ENCODE results near the gene MRPL49. TPM values are rescaled to one million over a fixed set of nuclear protein-coding genes. Genes with fewer than 3 reads are reported as not detected.
"Not testable (repeated sequence)": the region's sequence is repeated elsewhere in the genome, so short reads cannot be mapped to it uniquely, and the experiment has no call there.

The MRPL49 gene
- total and polyA plus RNA-seq, 2 donors (not counting 1 experiment from before 2014, with no cell fraction given), result 39.6 to 48.5 TPM

- H3K4me1 ChIP-seq (ENCODE audit: control insufficient read depth in 2 of 2, insufficient read depth in 2 of 2, low read length in 2 of 2), result peaks cover 8 to 13% of the 10 kb centered on the region in 2 donors
- no peaks in the 10 kb centered on the region for H3K36me3 ChIP-seq (replicated peaks in 1 of 2; ENCODE audit: control extremely low read depth in 1 of 2, control insufficient read depth in 1 of 2, extremely low read depth in 1 of 2, insufficient read depth in 2 of 2, low read length in 1 of 2)
- H3K27ac ChIP-seq (ENCODE audit: low read length in 2 of 2), result no peak overlapping the region
- CTCF ChIA-PET, result interaction anchor here (1.3 kb wide), 1 partner anchor 11 kb away, joined by 3 read pairs; no protein-coding TSS in a partner anchor
- H3K9me3 ChIP-seq (ENCODE audit: control extremely low read depth in 1 of 3, control insufficient read depth in 2 of 3, insufficient read depth in 1 of 3, low read length in 2 of 3), result no peaks in the 10 kb centered on the region
- intact Hi-C loops (cut with micrococcal nuclease), result no loop called here
- no peak for TF ChIP-seq EZH2 (IDR thresholded peaks at IDR 0.05; ENCODE audit: borderline replicate concordance, insufficient read depth, low read depth, low read length, poor library complexity, severe bottlenecking)
- TF ChIP-seq, protein P1, sequence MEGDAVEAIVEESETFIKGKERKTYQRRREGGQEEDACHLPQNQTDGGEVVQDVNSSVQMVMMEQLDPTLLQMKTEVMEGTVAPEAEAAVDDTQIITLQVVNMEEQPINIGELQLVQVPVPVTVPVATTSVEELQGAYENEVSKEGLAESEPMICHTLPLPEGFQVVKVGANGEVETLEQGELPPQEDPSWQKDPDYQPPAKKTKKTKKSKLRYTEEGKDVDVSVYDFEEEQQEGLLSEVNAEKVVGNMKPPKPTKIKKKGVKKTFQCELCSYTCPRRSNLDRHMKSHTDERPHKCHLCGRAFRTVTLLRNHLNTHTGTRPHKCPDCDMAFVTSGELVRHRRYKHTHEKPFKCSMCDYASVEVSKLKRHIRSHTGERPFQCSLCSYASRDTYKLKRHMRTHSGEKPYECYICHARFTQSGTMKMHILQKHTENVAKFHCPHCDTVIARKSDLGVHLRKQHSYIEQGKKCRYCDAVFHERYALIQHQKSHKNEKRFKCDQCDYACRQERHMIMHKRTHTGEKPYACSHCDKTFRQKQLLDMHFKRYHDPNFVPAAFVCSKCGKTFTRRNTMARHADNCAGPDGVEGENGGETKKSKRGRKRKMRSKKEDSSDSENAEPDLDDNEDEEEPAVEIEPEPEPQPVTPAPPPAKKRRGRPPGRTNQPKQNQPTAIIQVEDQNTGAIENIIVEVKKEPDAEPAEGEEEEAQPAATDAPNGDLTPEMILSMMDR (IDR thresholded peaks at IDR 0.05), result no peak
- DNase-seq, result no peak
- peaks cover 14% of the 10 kb centered on the region for H3K4me1 Mint-ChIP-seq
- H3K4me2 ChIP-seq (replicated peaks; ENCODE audit: low read depth, low read length, poor library complexity, severe bottlenecking), result no peak overlapping the region
- H3K27ac Mint-ChIP-seq, result no peak overlapping the region
- WGBS (ENCODE audit: insufficient coverage), result 87% methylated on average over 6 of the region's 10 CpGs
- no peak overlapping the region for H2AFZ ChIP-seq (ENCODE audit: insufficient read depth, low read depth, low read length, poor library complexity, severe bottlenecking)
- H4K20me1 ChIP-seq (ENCODE audit: control insufficient read depth, insufficient read depth, low read length, poor library complexity, severe bottlenecking), result no peaks in the 10 kb centered on the region
- no peak overlapping the region for H3K9ac ChIP-seq (ENCODE audit: low read length)
- POLR2A ChIA-PET, result no interaction called here
- no peak overlapping the region for H3K4me3 ChIP-seq (ENCODE audit: control extremely low read depth in 1 of 5, extremely low read depth in 1 of 5, insufficient read depth in 1 of 5, low read depth in 2 of 5, low read length in 4 of 5)
- H3K27me3 ChIP-seq (replicated peaks in 1 of 4; ENCODE audit: control extremely low read depth in 1 of 4, control insufficient read depth in 3 of 4, insufficient read depth in 4 of 4, low read length in 3 of 4), result no peaks in the 10 kb centered on the region
- no peaks in the 10 kb centered on the region for H3K9me3 Mint-ChIP-seq (ENCODE audit: insufficient read depth)
- no peaks in the 10 kb centered on the region for H3K27me3 Mint-ChIP-seq
- peaks cover 9% of the 10 kb centered on the region for H3K79me2 ChIP-seq (ENCODE audit: control insufficient read depth, insufficient read depth, low read length)
- H3K4me3 Mint-ChIP-seq, result no peak overlapping the region
- no peak for ATAC-seq (ENCODE audit: low read depth)
Observed at GRCh38 chr11:65172600-65172999, 50.5 kb downstream of the MRPL49 start.

- ChIA-PET CTCF (interaction anchor here (0.7 to 1.4 kb wide), 2 partner anchors 44 to 64 kb away, joined by 3 to 7 read pairs; no protein-coding TSS in a partner anchor), POLR2A (interaction anchor here (1.0 kb wide), 1 partner anchor 29 kb away, joined by 9 read pairs; no protein-coding TSS in a partner anchor)
- DNase-seq; H3K4me1 ChIP-seq (ENCODE audit: control insufficient read depth in 2 of 2, insufficient read depth in 2 of 2, low read length in 2 of 2); H3K4me1 Mint-ChIP-seq; H2AFZ ChIP-seq (ENCODE audit: insufficient read depth, low read depth, low read length, poor library complexity, severe bottlenecking); H3K36me3 ChIP-seq (replicated peaks in 1 of 2; ENCODE audit: control extremely low read depth in 1 of 2, control insufficient read depth in 1 of 2, extremely low read depth in 1 of 2, insufficient read depth in 2 of 2, low read length in 1 of 2); H3K4me3 Mint-ChIP-seq; H4K20me1 ChIP-seq (ENCODE audit: control insufficient read depth, insufficient read depth, low read length, poor library complexity, severe bottlenecking); ATAC-seq (ENCODE audit: low read depth); H3K27me3 ChIP-seq (replicated peaks in 1 of 4; ENCODE audit: control extremely low read depth in 1 of 4, control insufficient read depth in 3 of 4, insufficient read depth in 4 of 4, low read length in 3 of 4); intact Hi-C loops (cut with micrococcal nuclease); H3K9me3 Mint-ChIP-seq (ENCODE audit: insufficient read depth); H3K27ac Mint-ChIP-seq; H3K27ac ChIP-seq (ENCODE audit: low read length in 2 of 2); H3K9ac ChIP-seq (ENCODE audit: low read length); H3K4me2 ChIP-seq (replicated peaks; ENCODE audit: low read depth, low read length, poor library complexity, severe bottlenecking); H3K4me3 ChIP-seq (ENCODE audit: control extremely low read depth in 1 of 5, extremely low read depth in 1 of 5, insufficient read depth in 1 of 5, low read depth in 2 of 5, low read length in 4 of 5); H3K9me3 ChIP-seq (ENCODE audit: control extremely low read depth in 1 of 3, control insufficient read depth in 2 of 3, insufficient read depth in 1 of 3, low read length in 2 of 3); H3K27me3 Mint-ChIP-seq: not testable (repeated sequence)
- H3K79me2 ChIP-seq (ENCODE audit: control insufficient read depth, insufficient read depth, low read length), result peaks cover 16% of the 10 kb centered on the region
- 62% methylated on average over 1 of the region's 2 CpGs for WGBS (ENCODE audit: insufficient coverage)
Observed at GRCh38 chr11:65174571-65175010, 52.5 kb downstream of the MRPL49 start.

Small RNA genes lying within 50 kb of the gene (small RNA-seq; reads per million reads assigned to genes)
- gene HIGD1AP10 (ENCODE audit: insufficient read length, low read depth, low replicate concordance) (not detected), gene PDCL2P2 (ENCODE audit: insufficient read length, low read depth, low replicate concordance) (not detected), gene RNU2-23P (ENCODE audit: insufficient read length, low read depth, low replicate concordance) (0.57 reads per million)

Other genes starting within 250 kb of the MRPL49 start
- gene EHD1, start 243.7 kb upstream of the MRPL49 start, total RNA-seq, result 249 and 280 TPM in 2 replicates
- 208 and 223 TPM in 2 replicates for gene EHD1, start 243.7 kb upstream of the MRPL49 start, polyA plus RNA-seq
- 38.6 and 43.4 TPM in 2 replicates for gene ATG2A, start 205.1 kb upstream of the MRPL49 start, total RNA-seq
- 24.3 and 32.8 TPM in 2 replicates for gene ATG2A, start 205.1 kb upstream of the MRPL49 start, polyA plus RNA-seq
- gene PPP2R5B, start 197.6 kb upstream of the MRPL49 start, total RNA-seq, result 22.6 and 24.2 TPM in 2 replicates
- 24.3 and 30.5 TPM in 2 replicates for gene PPP2R5B, start 197.6 kb upstream of the MRPL49 start, polyA plus RNA-seq
- 0.39 TPM in 1 of 2 replicates, not detected in the other for gene GPHA2, start 186.4 kb upstream of the MRPL49 start, total RNA-seq
- gene GPHA2, start 186.4 kb upstream of the MRPL49 start, polyA plus RNA-seq, result 1.2 and 2.8 TPM in 2 replicates
- gene MAJIN, start 150.2 kb upstream of the MRPL49 start, total RNA-seq, result 0.71 and 0.95 TPM in 2 replicates
- gene MAJIN, start 150.2 kb upstream of the MRPL49 start, polyA plus RNA-seq, result 1.2 and 2.4 TPM in 2 replicates
- gene BATF2, start 125.3 kb upstream of the MRPL49 start, total RNA-seq, result 0.51 and 0.62 TPM in 2 replicates
- 0.39 and 1.7 TPM in 2 replicates for gene BATF2, start 125.3 kb upstream of the MRPL49 start, polyA plus RNA-seq
- gene ARL2, start 108.2 kb upstream of the MRPL49 start, total RNA-seq, result 43.4 and 44.4 TPM in 2 replicates
- 25.9 and 53.6 TPM in 2 replicates for gene ARL2, start 108.2 kb upstream of the MRPL49 start, polyA plus RNA-seq
- 28.5 and 30.4 TPM in 2 replicates for gene SNX15, start 94.9 kb upstream of the MRPL49 start, total RNA-seq
- gene SNX15, start 94.9 kb upstream of the MRPL49 start, polyA plus RNA-seq, result 20.0 and 26.0 TPM in 2 replicates
- 5.9 and 7.5 TPM in 2 replicates for gene SAC3D1, start 81.1 kb upstream of the MRPL49 start, total RNA-seq
- 2.4 and 6.0 TPM in 2 replicates for gene SAC3D1, start 81.1 kb upstream of the MRPL49 start, polyA plus RNA-seq
- 23.0 and 24.3 TPM in 2 replicates for gene NAALADL1, start 63.8 kb upstream of the MRPL49 start, total RNA-seq
- gene NAALADL1, start 63.8 kb upstream of the MRPL49 start, polyA plus RNA-seq, result 30.8 and 40.2 TPM in 2 replicates
- gene CDCA5, start 38.3 kb upstream of the MRPL49 start, total RNA-seq, result 0.78 and 1.4 TPM in 2 replicates
- gene CDCA5, start 38.3 kb upstream of the MRPL49 start, polyA plus RNA-seq, result 1.1 and 1.3 TPM in 2 replicates
- 47.9 and 57.3 TPM in 2 replicates for gene ZFPL1, start 38.1 kb upstream of the MRPL49 start, total RNA-seq
- 66.7 and 79.2 TPM in 2 replicates for gene ZFPL1, start 38.1 kb upstream of the MRPL49 start, polyA plus RNA-seq
- gene VPS51, start 26.1 kb upstream of the MRPL49 start, total RNA-seq, result 223 and 225 TPM in 2 replicates
- 204 and 206 TPM in 2 replicates for gene VPS51, start 26.1 kb upstream of the MRPL49 start, polyA plus RNA-seq
- 28.5 and 35.3 TPM in 2 replicates for gene TM7SF2, start 10.4 kb upstream of the MRPL49 start, total RNA-seq
- 22.8 and 23.9 TPM in 2 replicates for gene TM7SF2, start 10.4 kb upstream of the MRPL49 start, polyA plus RNA-seq
- 14.1 and 14.5 TPM in 2 replicates for gene ZNHIT2, start 4.6 kb upstream of the MRPL49 start, total RNA-seq
- gene ZNHIT2, start 4.6 kb upstream of the MRPL49 start, polyA plus RNA-seq, result 2.0 and 6.2 TPM in 2 replicates
- gene FAU, start 187 bp upstream of the MRPL49 start, total RNA-seq, result 1,288 and 1,318 TPM in 2 replicates
- gene FAU, start 187 bp upstream of the MRPL49 start, polyA plus RNA-seq, result 1,483 and 1,559 TPM in 2 replicates
- gene SYVN1, start 12.2 kb downstream of the MRPL49 start, total RNA-seq, result 187 and 188 TPM in 2 replicates
- 250 and 282 TPM in 2 replicates for gene SYVN1, start 12.2 kb downstream of the MRPL49 start, polyA plus RNA-seq
- gene SPDYC, start 47.9 kb downstream of the MRPL49 start, total RNA-seq, result not detected in 2 replicates
- gene SPDYC, start 47.9 kb downstream of the MRPL49 start, polyA plus RNA-seq, result not detected in 2 replicates
- gene CAPN1, start 59.6 kb downstream of the MRPL49 start, total RNA-seq, result 192 and 202 TPM in 2 replicates
- 175 and 192 TPM in 2 replicates for gene CAPN1, start 59.6 kb downstream of the MRPL49 start, polyA plus RNA-seq
- gene POLA2, start 139.6 kb downstream of the MRPL49 start, total RNA-seq, result 28.7 and 33.2 TPM in 2 replicates
- gene POLA2, start 139.6 kb downstream of the MRPL49 start, polyA plus RNA-seq, result 11.0 and 13.0 TPM in 2 replicates
- gene CDC42EP2, start 192.5 kb downstream of the MRPL49 start, total RNA-seq, result 1.1 and 1.5 TPM in 2 replicates
- gene CDC42EP2, start 192.5 kb downstream of the MRPL49 start, polyA plus RNA-seq, result 0.69 TPM in 1 of 2 replicates, not detected in the other
- 122 and 124 TPM in 2 replicates for gene DPF2, start 211.5 kb downstream of the MRPL49 start, total RNA-seq
- 40.9 and 66.8 TPM in 2 replicates for gene DPF2, start 211.5 kb downstream of the MRPL49 start, polyA plus RNA-seq
- gene TIGD3, start 232.4 kb downstream of the MRPL49 start, total RNA-seq, result 6.1 and 7.5 TPM in 2 replicates
- 2.7 and 3.8 TPM in 2 replicates for gene TIGD3, start 232.4 kb downstream of the MRPL49 start, polyA plus RNA-seq

Measured in B cell (primary cell).